ENCODE measurements around the gene CINP.
A peak's percentile ranks its signal among the peaks of the same experiment; 100 is the strongest.

CINP gene

DNA sequence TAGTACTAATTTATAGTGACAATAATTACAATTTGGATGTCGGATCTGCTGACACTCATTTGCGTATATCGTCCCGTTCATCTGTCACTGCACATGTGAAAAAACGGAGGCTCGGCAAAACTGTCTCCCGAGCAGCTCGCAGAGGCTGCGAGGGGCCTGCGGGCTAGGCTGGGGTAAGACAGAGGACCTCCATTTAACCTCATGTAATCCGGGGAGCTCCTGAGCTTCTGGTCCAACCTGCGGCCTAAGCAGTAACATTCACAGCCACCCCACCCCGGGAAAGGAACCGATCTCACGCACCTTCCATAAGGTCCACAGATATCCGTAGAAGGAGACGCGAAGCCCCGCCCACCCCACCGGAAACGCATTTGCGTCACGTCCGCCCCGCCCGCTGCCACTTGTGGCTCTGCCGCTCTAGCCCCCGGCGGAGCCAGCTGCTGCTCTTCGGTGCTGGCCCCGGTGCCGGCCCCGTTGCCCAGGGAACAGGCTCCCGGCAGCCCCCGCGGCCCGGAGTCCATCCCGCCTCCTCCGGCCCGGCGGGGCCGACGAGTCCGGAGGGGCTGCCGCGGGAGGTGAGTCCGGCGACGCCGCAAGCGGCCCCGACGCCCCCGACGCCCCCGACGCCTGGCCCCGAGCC is at the start of gene CINP, which contains the start of gene TECPR2:
CINP (minus strand) TSS at position 346 of the 637 bp plus-strand sequence; CDS start at position 307, 39 bp downstream.
TECPR2 (plus strand) TSS at position 397 of the 637 bp plus-strand sequence. CDS start 13,781 bp downstream, outside the sequence.
- peak; percentile 67 for DNase-seq

DNA sequence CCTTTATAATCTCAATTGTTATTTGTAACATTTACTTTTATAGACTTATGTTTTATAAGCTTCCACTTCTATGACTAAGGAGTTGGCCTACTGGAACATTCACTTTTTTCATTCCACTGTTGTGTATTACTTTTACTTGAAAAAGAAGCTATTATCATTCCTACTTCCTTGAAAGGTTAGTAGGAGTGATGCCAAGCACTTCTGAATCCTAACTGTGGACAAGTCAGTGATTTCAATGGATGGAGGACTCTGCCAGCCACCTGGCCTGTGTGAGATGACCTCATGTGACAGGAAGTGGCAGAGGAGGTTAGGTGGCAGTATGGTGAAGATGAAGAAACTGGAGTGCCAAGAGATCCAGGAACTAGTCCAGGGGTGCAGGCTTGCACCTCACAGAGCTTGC is 46.0 kb upstream of the CINP start:
- no peak for DNase-seq

DNA sequence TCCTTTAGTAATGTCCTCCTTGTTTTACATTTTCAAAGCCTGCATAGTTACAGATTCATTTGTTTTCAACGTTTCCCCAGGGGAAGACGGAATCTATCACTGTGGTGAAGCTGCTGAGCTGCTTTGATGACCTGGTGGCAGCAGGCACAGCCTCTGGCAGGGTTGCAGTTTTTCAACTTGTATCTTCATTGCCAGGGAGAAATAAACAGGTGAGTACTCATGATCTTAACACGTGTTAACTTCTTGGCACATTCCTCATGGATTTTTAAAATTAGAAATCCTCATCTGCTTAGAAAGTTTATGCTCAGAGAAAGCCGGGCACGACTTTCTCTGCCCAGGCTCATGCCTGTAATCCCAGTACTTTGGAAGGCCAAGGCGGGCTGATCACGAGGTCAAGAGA is 44.6 kb upstream of the CINP start:
- no peak for DNase-seq

DNA sequence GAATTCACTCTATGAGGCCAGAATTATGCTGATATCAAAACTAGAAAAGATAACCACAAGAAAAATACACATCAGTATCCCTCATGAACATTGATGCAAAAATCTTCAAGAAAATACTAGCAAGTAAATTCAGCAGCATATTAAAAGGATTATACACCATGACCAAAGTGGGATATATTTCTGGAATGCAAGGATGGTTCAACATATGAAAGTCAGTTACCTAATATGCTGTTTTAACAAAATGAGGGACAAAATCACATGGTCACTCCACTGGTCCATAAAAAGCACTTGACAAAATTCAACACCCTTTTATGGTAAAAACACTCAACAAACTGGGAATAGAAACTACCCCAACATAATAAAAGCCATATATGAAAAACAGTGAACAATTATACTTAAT is 40.3 kb upstream of the CINP start:
- no peak for DNase-seq

DNA sequence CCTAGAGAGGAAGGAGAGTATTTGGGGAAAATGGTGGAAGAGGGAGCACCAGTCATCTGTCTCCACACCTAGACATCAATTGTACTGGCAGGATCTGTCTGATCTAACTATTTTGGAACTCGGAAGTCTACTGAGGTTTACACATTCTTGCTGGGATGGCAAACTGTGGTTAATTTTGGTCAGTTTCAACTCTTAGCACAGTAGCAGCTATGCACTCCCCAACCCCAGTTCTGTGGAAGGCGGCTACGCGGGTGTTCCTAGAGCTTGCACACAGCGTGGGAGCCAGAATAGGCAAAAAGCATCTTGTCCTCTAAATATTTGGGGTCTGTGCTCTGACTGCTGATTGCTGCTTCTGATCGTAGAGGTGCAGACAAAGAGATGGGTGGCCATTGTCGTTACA is 33.8 kb upstream of the CINP start:
- no peak for DNase-seq

DNA sequence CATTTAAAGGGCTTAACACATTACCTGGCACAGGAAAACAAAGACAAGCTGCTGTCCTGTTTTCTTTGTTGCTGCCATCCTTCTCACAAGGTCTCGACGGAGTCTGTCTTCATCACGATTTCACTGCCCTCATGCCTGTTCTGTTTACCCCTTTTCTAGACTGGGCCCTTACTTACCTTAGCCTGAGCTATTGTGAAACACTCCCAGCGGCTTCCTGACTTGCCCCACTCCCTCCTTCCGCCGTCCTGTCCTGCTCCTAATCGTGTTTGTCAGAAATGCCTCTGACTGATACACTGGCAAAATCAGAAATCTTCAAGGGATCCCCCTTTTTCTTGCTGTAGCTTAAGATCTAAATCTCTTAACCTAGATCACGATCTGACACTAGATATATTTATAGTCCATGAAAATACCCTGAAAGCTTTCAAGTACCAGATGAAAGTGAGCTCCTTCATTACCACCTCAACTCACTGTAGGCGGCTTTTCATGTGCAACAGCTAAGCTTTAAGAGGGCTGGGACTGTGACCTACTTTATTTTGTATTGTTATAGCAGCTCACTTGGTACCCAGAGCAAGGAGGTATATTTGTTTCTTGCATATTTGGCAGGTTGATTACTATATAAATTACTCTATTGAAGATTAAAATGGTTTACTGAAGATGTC is 32.2 kb upstream of the CINP start:
- DNase-seq = peak; percentile 49

DNA sequence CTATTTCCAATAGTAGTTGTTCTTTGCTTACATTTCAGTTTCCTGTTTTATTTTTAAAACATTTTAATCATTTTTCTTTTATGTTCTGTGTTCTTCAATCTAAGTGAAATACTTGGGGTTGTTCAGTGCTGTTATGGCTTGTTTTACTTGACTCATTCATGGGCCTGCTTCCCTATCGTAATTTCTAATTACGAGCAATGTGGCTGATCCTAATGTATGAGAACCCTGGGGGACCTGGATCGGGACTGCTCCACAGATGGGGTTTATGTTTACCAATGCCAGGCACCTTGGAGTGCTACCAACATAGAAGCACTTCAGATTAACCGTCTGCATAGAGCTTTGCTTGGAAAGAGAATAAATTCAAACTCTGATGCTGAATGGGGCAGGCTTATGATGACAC is 29.8 kb upstream of the CINP start:
- DNase-seq = no peak

DNA sequence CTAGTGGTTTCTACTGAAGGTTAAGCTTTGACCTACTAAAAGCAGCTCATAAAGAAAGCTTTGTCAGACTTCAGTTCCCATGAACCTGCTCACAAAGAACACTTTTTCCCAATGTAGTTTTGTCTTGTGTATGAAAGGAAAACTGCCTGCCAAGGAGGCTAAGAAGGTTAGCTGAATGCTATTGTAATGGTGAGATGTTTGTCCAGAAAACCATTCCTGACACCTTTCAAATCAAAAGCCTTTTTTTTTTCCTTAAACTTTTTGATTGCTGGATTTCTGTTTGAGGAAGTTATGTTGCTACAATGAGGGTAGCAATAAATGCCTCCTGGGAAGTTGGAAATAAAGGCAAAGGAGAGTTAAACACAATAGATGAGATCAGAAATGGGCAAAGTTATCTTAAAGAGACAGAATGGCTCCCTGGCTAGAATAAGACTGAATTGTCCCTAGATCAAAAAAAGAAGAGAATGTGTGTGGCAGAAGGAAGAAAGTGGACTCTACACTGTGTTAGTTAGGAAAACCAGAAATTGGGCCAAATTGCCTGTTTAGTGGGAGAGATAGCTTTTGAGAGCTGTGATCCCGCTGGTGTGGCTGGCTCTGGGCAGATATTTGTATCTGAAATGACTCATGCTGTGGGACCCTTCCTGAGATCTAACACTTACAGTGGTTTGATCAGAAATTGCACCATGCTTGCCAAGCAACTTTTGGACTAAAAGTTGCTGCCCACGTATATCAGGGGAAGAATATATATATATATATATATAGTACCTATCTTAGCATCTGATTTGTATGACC is 27.6 kb upstream of the CINP start:
- DNase-seq = no peak

DNA sequence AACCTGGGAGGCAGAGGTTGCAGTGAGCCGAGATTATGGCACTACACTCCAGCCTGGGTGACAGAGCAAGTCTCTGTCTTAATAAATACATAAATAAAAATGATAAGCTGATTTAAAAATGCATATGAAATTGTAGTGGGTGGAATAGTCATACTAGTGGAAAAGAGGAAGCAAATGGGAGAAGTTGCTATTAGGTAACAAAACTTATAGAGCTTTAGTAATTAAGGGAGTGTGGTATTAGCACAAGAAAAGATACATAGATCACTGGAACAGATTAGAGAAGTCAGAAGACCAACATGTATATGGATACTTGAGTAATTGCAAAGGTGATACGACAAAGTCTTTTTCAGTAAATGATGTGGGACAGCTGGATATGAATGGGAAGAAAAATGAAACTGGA is 26.6 kb upstream of the CINP start:
- DNase-seq = peak; percentile 60

DNA sequence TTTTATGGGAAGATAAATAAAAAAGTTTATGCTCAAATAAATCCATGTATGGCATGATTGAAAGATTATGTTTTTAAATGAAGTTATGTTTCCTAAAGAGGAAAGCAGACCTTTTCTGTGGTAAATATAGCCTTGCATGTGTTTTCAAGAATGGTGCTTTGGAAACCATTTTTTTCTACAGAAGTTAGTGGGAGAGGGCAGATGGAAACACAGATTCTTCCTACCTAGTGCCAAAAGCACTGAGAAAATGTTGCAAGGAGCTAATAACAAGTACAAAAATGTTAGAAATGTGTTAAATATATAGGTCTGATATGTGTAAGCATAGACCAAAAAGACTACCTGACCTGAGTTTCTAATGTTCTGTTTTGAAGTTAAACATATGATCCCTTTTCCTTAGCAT is 24.4 kb upstream of the CINP start:
- DNase-seq = no peak

DNA sequence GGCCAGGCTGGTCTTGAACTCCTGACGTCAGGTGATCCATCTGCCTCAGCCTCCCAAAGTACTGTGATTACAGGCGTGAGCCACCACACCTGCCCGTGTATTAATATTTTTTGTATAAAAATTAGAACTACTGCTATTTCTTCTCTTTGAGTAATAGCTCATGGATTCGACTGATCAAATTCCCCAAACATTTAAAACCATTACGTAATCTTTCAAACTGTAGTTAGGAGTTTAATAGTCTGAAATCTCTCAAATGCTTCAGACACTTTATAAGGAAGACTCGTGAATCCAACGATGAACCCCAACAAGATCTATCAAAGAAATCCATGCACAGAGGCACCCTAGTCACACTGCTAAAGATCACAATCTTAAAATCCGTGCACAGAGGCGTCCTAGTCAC is 16.1 kb upstream of the CINP start:
- no peak for DNase-seq

DNA sequence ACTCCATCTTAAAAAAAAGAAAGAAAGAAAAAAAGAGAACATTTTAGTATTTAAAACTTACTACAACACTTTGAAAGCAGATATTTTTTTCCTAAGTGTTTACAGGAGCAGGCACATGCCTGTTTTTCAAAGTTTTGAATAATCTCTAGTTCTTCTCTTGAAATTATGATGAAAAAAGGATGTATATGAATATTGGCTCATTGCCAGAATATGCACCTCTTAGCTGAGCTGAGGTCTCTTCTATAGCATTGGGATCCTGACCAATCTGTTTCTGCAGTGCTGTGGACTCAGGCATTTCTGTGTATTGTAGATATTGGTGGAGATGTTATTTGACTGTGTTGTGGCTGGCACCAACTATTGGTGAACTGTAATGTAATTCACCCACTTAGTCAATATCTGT is 15.0 kb upstream of the CINP start:
- DNase-seq = no peak

DNA sequence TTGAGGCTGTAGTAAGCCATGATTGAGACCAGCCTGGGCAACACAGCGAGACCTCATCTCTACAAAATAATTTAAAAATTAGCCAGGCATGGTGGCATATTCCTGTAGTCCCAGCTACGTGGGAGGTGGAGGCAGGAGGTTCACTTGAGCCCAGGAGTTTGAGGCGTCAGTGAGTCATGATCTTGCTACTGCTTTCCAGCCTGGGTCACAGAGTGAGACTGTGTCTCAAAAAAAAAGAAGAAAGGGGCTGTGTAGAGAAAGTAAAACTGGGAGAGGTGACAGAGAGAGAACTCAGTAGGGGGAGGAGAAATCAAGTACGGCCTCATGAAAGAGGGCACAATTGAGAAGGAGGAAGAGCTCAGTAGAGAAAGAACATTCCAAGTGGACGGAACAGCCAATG is 12.4 kb upstream of the CINP start:
- DNase-seq = no peak

DNA sequence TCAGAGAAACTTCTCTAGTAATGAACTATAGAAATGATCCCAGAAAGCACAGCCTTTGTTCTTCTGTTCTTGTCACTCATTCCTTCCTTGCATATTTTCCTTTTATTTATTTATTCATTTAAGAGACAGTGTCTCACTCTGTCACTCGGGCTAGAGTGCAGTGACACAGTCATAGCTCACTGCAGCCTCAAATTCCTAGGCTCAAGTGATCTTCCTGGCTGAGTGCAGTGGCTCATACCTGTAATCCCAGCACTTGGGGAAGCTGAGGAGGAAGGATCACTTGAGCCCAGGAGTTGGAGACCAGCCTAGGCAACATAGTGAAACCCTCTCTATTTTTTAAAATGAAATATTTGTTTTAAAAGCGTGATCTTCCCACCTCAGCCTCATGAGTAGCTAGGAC is 11.6 kb upstream of the CINP start:
- DNase-seq = no peak

DNA sequence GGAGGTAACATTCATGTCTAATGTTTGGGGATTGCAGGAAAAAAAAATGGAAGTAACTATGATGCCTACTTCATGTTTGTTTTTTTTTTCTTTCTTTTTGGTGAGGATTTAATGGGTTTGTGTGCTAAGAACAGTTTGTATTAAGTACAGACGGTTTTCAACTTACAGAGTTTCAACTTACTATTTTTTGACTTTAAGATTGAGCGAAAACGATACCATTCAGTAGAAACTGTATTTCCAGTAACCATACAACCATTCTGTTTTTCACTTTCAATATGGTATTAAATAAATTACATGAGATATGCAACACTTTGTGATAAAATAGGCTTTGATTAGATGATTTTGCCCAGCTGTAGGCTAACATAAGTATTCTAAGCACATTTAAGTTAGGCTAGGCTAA is 10.4 kb upstream of the CINP start:
- no peak for DNase-seq

DNA sequence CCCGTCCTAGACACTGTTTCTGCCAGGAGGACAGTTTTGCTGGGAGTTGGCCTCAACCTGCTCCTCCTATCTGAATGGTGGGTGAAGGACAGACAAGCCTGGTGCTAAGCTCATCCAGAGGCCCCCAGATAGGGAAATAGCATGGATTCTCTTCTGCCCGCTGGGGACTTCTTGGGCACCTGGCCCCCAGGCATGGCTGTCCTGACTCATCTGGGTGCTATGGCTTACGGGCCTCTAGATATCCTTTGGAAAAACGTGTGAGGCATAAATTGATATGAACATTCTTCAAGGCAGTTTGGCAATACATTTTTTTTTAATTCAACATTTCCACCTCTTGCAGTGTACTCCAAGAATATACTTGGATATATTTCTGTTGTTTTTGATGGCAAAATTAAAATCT is 8.7 kb upstream of the CINP start:
- DNase-seq = no peak

DNA sequence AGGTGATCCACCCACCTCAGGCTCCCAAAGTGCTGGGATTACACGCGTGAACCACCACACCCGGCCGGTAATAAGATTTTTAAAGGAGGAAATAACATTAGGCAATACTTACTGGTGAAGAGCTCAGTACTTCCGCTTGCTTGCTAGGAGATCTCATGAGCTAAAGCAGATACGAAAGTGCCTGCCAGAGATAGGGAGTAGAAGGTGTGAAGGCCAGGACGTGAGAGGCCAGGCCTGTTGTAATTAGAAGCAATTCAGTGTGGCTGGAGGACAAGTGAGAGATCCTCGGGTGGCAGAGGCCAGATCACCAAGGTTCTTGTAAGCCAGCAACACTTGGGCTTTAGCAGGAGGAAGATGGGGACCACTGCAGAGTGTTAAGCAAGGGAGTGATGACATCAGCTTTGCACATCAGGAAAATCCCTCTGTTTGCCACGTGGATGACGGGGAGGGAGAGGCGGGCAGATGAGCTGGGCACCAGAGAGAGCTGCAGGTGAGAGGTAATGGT is 7.7 kb upstream of the CINP start:
- peak; percentile 73 for DNase-seq

DNA sequence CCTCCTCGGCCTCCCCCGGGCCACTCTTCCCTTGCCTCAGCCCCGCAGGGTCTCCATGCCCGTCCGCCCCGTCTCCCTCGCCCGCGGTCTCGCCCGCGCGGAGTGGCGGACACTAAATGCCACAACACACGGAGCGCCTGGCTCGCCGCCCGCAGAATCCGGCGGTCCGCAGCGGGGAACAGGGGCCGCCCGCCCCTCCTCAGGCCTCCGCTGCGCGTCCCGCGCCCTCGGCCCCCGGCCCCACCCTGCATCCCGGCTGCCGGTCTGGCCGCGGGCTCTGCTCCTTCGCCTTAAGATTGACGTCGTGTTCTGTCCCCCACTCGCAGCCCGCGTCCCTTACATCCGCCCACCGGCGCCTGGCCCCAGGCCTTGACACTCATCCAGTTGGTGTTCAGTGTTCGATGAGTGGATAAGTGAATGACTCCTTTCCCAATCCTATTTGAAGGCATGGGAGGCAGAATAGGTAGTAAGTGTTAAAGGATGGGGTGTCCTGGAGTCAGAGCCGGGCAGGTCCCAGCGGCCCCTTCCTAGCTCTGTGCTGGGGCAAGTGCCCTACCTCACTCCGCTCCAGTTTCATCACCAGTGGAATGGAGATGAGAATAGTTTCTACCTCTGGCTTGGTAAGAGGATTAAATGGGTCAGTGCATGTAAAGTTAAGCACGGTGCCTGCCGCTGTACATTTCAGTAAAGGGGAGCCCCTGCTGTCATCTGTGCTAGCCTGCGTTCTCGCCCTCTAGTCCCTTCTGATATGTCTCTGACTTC is 673 bp upstream of the CINP start:
- no peak for DNase-seq

DNA sequence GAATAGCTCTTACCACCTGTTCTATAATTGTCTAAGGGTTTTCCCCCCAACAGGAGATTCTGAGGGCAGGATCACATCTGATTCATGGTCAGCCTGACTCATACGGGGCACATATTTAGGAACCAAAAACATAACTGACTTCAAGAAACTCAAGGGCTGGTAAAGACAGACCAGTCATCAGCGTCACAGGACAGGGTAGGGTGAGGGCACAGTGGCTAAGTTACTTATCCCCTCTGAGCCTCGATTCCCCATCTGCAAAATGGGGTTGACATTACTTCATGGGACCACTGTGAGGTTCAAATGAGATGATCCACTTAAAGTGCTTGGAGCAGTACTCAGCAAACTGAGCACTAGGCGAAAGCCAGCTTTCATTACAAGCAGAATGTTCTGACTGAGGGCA is 606 bp downstream of the CINP start:
- DNase-seq = no peak

DNA sequence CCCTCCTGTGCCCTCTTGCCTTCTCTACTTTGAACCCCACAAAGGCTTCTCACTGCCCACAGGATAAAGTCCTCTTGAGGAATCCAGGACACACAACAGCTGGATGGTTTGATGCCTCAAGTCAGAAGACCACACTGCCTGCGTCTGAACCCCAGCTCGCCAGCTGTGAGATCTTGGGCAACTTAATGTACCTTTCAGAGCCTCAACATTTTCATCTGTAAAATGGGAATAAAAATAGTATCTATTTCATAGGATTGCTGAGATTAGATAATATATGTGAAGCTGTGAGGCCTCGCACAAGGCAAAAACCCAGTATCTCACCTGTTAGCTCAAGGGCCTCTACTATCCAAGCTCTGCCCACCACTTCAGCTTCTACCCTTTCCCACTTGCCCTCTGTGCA is 2.3 kb downstream of the CINP start:
- DNase-seq = no peak

DNA sequence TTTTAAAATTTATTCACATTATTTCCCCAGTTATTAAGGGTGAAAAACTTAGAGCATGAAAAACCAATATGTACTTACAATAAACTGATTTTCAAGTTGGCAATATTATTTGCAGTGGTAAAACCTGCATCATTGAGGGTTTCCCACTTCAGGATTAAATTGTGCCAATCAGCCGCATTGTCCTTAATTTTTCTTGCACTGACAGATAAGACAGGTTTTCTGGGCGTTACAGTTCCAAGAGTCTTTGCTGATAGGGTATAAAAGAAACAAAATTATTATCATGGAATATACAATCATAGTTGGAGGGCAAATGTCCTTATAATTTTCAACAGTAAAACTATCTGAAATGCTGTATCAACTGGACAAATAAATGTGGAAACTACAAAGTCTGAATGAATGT is 3.3 kb downstream of the CINP start:
- DNase-seq = no peak

DNA sequence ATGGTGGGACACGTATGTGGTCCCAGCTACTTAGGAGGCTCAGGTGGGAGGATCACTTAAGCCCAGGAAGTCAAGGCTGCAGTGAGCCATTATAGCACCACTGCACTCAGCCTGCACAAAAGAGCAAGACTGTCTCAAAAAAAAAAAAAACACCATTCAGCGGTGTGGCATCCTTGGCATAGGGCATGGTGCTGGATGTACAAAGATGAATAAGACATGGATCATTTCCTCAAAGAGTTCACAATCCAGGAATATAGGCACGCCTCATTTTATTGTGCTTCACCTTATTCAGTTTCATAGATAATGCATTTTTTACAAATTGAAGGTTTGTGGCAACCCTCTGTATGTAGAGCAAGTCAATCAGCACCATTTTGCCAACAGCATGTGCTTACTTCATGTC is 6.4 kb downstream of the CINP start:
- no peak for DNase-seq

DNA sequence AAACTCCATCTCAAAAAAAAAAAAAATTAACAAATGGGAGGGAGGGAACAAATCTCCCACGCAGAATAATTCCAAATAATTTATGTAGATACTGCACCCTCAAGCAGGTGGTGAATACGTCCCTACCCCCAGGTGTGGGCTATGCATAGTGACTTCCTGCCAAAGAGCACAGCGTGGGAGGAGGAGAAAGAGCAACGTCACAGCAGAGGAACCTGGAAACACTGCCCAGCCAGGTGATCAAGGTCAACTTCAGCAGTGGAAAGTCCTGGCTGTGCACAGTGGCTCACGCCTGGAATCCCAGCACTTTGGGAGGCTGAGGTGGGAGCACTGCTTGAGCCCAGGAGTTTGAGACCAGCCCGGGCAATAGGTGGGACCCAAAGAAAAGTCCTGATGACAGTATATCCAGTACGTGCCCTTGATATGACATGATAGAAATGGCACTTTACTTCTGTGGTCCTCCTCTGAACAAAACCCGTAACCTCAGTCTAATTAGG is 9.5 kb downstream of the CINP start:
- no peak for DNase-seq
